Tibial nerve (tissue), 4 donors: ENCODE measurements around the gene SHISA4. TPM values are rescaled to one million over a fixed set of nuclear protein-coding genes. Genes with fewer than 3 reads are reported as not detected.
A peak's percentile ranks its signal among the peaks of the same experiment; 100 is the strongest.

ENCODE experiments used
- DNase-seq, 2 donors: peaks; one replicate each; pipeline ENCODE4 v3.0.0-alpha.2; 2019; ENCODE audit warnings: low spot score in 2 of 2
- H3K27ac ChIP-seq, 4 donors: fragments of 200-600 bp; sonication (generic) in 3 of 4; one replicate each; pipeline ENCODE4 v1.5.1; 2017 to 2019; ENCODE audit warnings: mild to moderate bottlenecking in 1 of 4
- H3K27me3 ChIP-seq, 2 donors: fragments of 200-600 bp; sonication (generic) in 1 of 2; one replicate each; pipeline versions ENCODE4 v1.5.1 to v1.6.0; 2017 to 2019
- H3K36me3 ChIP-seq, 3 donors: fragments of 200-600 bp; sonication (generic); one replicate each; pipeline ENCODE4 v1.5.1; 2018 to 2019
- H3K4me1 ChIP-seq, 4 donors: fragments of 200-600 bp; sonication (generic) in 3 of 4; one replicate each; pipeline ENCODE4 v1.5.1; 2017 to 2019
- H3K4me3 ChIP-seq, 4 donors: fragments of 200-600 bp; sonication (generic) in 3 of 4; one replicate each; pipeline ENCODE4 v1.5.1; 2017 to 2019; ENCODE audit warnings: mild to moderate bottlenecking in 1 of 4, moderate library complexity in 1 of 4
- H3K9me3 ChIP-seq, 4 donors: fragments of 200-600 bp; sonication (generic) in 3 of 4; one replicate each; pipeline ENCODE4 v1.5.1; 2017 to 2019
- EP300 ChIP-seq, 2 donors: sonication (generic); formaldehyde crosslinking; IDR thresholded peaks; one replicate each; pipeline ENCODE4 v1.6.1; 2017; ENCODE audit warnings: antibody characterized with exemption in 2 of 2, mild to moderate bottlenecking in 1 of 2
- POLR2A ChIP-seq, 2 donors: fragments of 450-650 bp; IDR thresholded peaks; one replicate each; pipeline ENCODE4 v1.6.1; 2017; ENCODE audit warnings: antibody characterized with exemption in 2 of 2, mild to moderate bottlenecking in 2 of 2, moderate library complexity in 2 of 2
- WGBS, 2 donors: methylation state at CpG; one replicate each; pipeline ENCODE4 v1.1.5; 2018; 5-methylcytosine and 5-hydroxymethylcytosine counted together
- total RNA-seq, 4 donors: library from RNA; depleted of rRNA; stranded (reverse); fragments of >200 nt; gene quantifications; one replicate each; pipeline ENCODE4 v1.1.0, GENCODE V29; 2016
- TF ChIP-seq, protein P1 (sequence below), 5 experiments: fragments of 200-600 bp in 3 of 5; fragments of 450-650 bp in 2 of 5; sonication (generic) in 3 of 5; IDR thresholded peaks; one replicate each; pipeline ENCODE4 v1.5.1; 2016 to 2019; ENCODE audit warnings: antibody characterized with exemption in 5 of 5, mild to moderate bottlenecking in 3 of 5, moderate library complexity in 2 of 5

SHISA4 gene
- total RNA-seq, 4 donors from 2014 or later: 42.6 to 76.6 (median 66.4) TPM

DNA sequence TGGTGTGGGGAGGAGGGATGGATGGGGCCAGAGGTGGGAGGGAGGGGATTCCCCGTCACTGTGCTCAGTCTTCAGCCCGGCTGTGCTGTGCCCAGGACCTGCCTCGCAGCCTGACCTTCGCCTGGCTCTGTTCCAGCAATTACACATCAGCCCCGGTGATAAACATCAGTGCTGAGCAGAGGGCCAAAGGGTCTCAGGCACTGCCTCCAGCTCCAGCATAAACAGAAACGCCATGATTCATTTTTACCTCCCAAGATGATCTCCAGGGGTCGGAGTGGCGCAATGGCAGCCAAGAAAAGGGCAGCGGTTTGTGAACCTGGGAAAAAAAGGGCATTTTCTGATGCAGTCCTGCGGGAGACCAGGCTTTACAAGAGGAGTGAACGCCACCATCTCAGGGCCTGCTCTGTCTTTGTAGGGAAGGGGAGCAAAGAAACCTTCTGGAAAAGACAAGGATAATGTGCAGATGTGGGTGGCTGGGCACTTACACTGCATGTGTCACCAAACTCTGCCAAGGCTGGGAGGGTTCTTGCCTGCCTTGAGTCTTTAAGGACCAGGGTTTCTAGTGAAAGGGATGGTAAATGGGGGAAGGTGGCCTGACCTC lies 28.1 kb downstream of the SHISA4 start:
- Histone ChIP-seq H3K4me3 (no peak overlapping the region), H3K9me3 (no peaks in the 10 kb centered on the region), H3K36me3 (peaks cover 0 to 2% (median 0%) of the 10 kb centered on the region in 3 donors), H3K27ac (peak overlapping the region; percentile 52 to 91 (median 81)), H3K27me3 (no peaks in the 10 kb centered on the region), H3K4me1 (peaks cover 7 to 90% (median 28%) of the 10 kb centered on the region in 4 donors)
- peak; percentile 91 to 96 for DNase-seq
- 14 to 24% methylated on average over 11 of the region's 11 CpGs for WGBS, 2 donors
- TF ChIP-seq, protein P1, sequence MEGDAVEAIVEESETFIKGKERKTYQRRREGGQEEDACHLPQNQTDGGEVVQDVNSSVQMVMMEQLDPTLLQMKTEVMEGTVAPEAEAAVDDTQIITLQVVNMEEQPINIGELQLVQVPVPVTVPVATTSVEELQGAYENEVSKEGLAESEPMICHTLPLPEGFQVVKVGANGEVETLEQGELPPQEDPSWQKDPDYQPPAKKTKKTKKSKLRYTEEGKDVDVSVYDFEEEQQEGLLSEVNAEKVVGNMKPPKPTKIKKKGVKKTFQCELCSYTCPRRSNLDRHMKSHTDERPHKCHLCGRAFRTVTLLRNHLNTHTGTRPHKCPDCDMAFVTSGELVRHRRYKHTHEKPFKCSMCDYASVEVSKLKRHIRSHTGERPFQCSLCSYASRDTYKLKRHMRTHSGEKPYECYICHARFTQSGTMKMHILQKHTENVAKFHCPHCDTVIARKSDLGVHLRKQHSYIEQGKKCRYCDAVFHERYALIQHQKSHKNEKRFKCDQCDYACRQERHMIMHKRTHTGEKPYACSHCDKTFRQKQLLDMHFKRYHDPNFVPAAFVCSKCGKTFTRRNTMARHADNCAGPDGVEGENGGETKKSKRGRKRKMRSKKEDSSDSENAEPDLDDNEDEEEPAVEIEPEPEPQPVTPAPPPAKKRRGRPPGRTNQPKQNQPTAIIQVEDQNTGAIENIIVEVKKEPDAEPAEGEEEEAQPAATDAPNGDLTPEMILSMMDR (IDR thresholded peaks at IDR 0.05): no peak
- peak; percentile 15 to 96 for TF ChIP-seq EP300 (IDR thresholded peaks at IDR 0.05)

DNA sequence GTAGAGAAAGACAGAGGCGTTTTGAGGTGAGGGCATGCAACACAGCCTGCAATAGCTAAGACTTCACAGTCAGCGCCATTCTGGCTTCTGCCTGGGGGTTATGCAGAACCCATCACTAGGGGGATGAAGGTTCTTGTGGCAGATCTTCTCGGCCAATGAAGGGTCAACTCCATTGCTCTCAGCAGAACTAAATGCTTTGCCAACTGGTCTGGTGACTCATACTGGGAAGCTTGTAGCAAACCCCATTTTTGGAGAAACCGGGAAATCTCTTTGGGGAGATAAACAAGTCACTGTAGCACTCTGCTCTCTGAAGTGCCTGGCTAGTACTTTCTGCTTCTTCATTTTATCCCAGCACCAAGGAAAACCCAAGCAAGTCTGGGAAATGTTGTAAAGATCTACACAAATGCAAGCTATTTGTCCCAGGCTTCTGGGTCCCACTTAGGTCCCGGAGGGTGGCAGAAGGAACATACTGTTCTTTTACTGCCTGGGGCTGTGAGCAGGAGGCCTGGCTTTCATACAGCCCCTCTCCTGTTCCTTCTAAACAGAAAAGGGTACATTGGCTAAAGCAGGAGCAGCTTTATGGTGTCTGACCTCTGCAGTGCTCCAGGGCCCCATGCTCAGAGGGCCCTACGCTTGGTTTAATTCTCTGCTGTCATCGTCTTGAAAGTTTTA lies 28.8 kb downstream of the SHISA4 start:
- H3K27ac ChIP-seq: peak overlapping the region; percentile 52 to 91 (median 81)
- H3K36me3 ChIP-seq: peaks cover 0 to 7% (median 0%) of the 10 kb centered on the region in 3 donors
- no peaks in the 10 kb centered on the region for H3K9me3 ChIP-seq
- no peaks in the 10 kb centered on the region for H3K27me3 ChIP-seq
- 48 to 50% methylated on average over 7 of the region's 7 CpGs for WGBS, 2 donors
- TF ChIP-seq POLR2A (IDR thresholded peaks at IDR 0.05): no peak
- TF ChIP-seq, protein P1 (IDR thresholded peaks at IDR 0.05): no peak
- peak; percentile 44 to 88 for TF ChIP-seq EP300 (IDR thresholded peaks at IDR 0.05)
- H3K4me1 ChIP-seq: peaks cover 7 to 82% (median 28%) of the 10 kb centered on the region in 4 donors
- H3K4me3 ChIP-seq: no peak overlapping the region
- DNase-seq: peak; percentile 27 to 70

DNA sequence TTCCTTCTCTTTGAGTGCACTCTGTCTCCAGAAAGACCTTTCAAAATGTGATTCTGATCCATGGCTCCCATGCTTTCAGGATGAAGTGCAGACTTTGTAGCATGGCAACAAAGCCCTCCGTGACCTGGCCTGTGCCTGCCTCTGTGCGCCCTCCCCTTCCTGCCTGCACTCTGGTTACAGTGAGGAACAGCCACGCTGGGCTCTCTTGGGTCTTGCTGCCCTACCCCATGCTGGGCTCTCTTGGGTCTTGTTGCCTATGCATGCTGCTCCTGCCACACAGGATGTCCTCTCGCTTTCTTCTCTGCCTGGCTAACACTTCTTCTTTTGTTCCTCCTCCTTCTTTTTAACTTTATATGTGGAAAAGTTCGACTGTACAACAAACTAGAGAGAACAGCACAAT lies 29.6 kb downstream of the SHISA4 start:
- no peak overlapping the region for H3K4me3 ChIP-seq
- no peak for DNase-seq
- peaks cover 0 to 7% (median 0%) of the 10 kb centered on the region in 3 donors for H3K36me3 ChIP-seq
- H3K9me3 ChIP-seq: no peaks in the 10 kb centered on the region
- H3K4me1 ChIP-seq: peaks cover 7 to 74% (median 28%) of the 10 kb centered on the region in 4 donors
- H3K27me3 ChIP-seq: no peaks in the 10 kb centered on the region
- 77 to 78% methylated on average over 5 of the region's 5 CpGs for WGBS, 2 donors
- H3K27ac ChIP-seq: peak overlapping the region; percentile 52 to 91 (median 81)
- TF ChIP-seq, protein P1 (IDR thresholded peaks at IDR 0.05): no peak
- TF ChIP-seq EP300 (IDR thresholded peaks at IDR 0.05) (no peak), POLR2A (IDR thresholded peaks at IDR 0.05) (no peak)

DNA sequence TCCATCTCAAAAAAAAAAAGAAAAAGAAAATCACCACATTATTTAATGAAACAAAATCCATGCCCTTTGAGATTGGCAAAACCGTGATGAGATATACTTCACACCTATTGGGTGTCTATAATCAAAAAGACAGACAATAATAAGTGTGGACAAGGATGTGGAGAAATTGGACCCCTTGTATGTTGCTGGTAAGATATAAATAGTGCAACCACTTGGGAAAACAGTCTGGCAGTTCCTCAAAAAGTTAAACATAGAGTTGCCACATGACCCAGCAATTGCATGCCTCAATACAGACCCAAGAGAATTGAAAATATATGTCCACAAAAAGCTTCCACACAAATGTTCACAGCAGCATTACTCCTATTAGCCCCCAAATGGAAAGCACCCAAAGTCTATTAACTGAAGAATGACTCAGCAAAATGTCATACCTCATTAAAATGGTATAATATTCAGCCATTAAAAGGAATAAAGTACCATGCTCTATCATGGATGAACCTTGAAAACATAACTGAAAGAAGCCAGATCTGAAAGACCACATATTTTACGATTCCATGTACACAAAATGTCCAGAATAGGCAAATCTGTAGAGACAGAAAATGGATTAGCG lies 33.4 kb downstream of the SHISA4 start:
- Histone ChIP-seq H3K36me3 (peaks cover 0 to 7% (median 0%) of the 10 kb centered on the region in 3 donors), H3K4me1 (peaks cover 7 to 57% (median 21%) of the 10 kb centered on the region in 4 donors), H3K27me3 (no peaks in the 10 kb centered on the region), H3K27ac (peak overlapping the region in 1 of 4 donors; percentile 17), H3K9me3 (no peaks in the 10 kb centered on the region), H3K4me3 (no peak overlapping the region)
- no peak for DNase-seq
- TF ChIP-seq, protein P1 (IDR thresholded peaks at IDR 0.05): no peak
- TF ChIP-seq POLR2A (IDR thresholded peaks at IDR 0.05) (no peak), EP300 (IDR thresholded peaks at IDR 0.05) (no peak)
- 94 to 95% methylated on average over 3 of the region's 3 CpGs for WGBS, 2 donors

DNA sequence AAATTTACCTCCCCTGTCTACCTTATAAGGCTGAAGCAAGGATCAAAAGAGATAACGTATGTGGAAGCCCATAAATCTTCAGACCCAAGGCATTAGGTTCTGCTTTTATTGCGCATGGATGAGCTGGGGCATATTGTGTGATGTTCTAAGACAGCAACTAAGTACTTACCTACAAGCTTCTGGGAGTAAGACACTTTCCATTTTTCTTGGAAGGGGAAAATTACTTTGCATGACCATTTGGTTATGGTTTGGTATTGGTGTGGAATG lies 36.5 kb downstream of the SHISA4 start:
- DNase-seq: no peak
- Histone ChIP-seq H3K27ac (peak overlapping the region in 1 of 4 donors; percentile 68), H3K36me3 (peaks cover 0 to 8% (median 0%) of the 10 kb centered on the region in 3 donors), H3K27me3 (no peaks in the 10 kb centered on the region), H3K9me3 (no peaks in the 10 kb centered on the region), H3K4me1 (peaks cover 0 to 25% (median 0%) of the 10 kb centered on the region in 4 donors), H3K4me3 (no peak overlapping the region)
- TF ChIP-seq, protein P1 (IDR thresholded peaks at IDR 0.05): no peak
- TF ChIP-seq POLR2A (IDR thresholded peaks at IDR 0.05) (no peak), EP300 (IDR thresholded peaks at IDR 0.05) (no peak)
- WGBS, 2 donors: 84 to 88% methylated on average over 2 of the region's 2 CpGs
